ENCODE measurements around the gene MYOZ3.

- TF ChIP-seq CTCF (conservative IDR thresholded peaks at IDR 0.05) (no peak), EZH2 (IDR thresholded peaks at IDR 0.05; ENCODE audit: low read depth) (no peak)
Observed at GRCh38 chr5:150658699-150659265, 2.3 kb upstream of the MYOZ3 start.
